ENCODE measurements around the gene NDFIP2.

Gene NDFIP2

GRCh38 chr13:79459906-79460305 lies 21.0 kb upstream of the NDFIP2 start:
- DNase-seq: no peak

- no peak for DNase-seq
Measured at GRCh38 chr13:79462895-79463294, 18.1 kb upstream of the NDFIP2 start.

GRCh38 chr13:79463604-79464003 lies 17.4 kb upstream of the NDFIP2 start:
- no peak for DNase-seq

- DNase-seq: no peak
Measured at GRCh38 chr13:79466872-79467271, 14.1 kb upstream of the NDFIP2 start.

- no peak for DNase-seq
Measured at GRCh38 chr13:79468402-79468801, 12.6 kb upstream of the NDFIP2 start.

GRCh38 chr13:79468819-79469218 lies 12.1 kb upstream of the NDFIP2 start:
- DNase-seq: no peak

GRCh38 chr13:79469608-79470007 lies 11.3 kb upstream of the NDFIP2 start:
- no peak for DNase-seq

- no peak for DNase-seq
Measured at GRCh38 chr13:79470666-79471065, 10.3 kb upstream of the NDFIP2 start.

GRCh38 chr13:79475569-79475968 lies 5.4 kb upstream of the NDFIP2 start:
- DNase-seq: no peak

- no peak for DNase-seq
Measured at GRCh38 chr13:79477968-79478367, 3.0 kb upstream of the NDFIP2 start.

GRCh38 chr13:79479882-79480281 lies 1.1 kb upstream of the NDFIP2 start:
- DNase-seq: no peak

GRCh38 chr13:79481685-79482052 lies 714 bp downstream of the NDFIP2 start:
- DNase-seq: no peak

- no peak for DNase-seq
Measured at GRCh38 chr13:79482281-79482970, 1.5 kb downstream of the NDFIP2 start.

GRCh38 chr13:79483086-79483706 lies 2.2 kb downstream of the NDFIP2 start:
- DNase-seq: no peak

- no peak for DNase-seq
Measured at GRCh38 chr13:79485014-79485811, 4.3 kb downstream of the NDFIP2 start.

GRCh38 chr13:79486433-79487188 lies 5.7 kb downstream of the NDFIP2 start:
- no peak for DNase-seq

GRCh38 chr13:79490326-79490725 lies 9.4 kb downstream of the NDFIP2 start:
- no peak for DNase-seq

GRCh38 chr13:79490824-79491223 lies 9.9 kb downstream of the NDFIP2 start:
- DNase-seq: no peak

- no peak for DNase-seq
Measured at GRCh38 chr13:79491715-79492114, 10.8 kb downstream of the NDFIP2 start.

- no peak for DNase-seq
Measured at GRCh38 chr13:79492313-79492798, 11.4 kb downstream of the NDFIP2 start.

GRCh38 chr13:79492918-79493594 lies 12.1 kb downstream of the NDFIP2 start:
- DNase-seq: no peak

- no peak for DNase-seq
Measured at GRCh38 chr13:79496188-79496587, 15.2 kb downstream of the NDFIP2 start.

GRCh38 chr13:79497064-79497463 lies 16.1 kb downstream of the NDFIP2 start:
- DNase-seq: no peak
